Vagina (tissue), 2 donors: Measurements from ENCODE around the gene ZNF438. TPM values are rescaled to one million over a fixed set of nuclear protein-coding genes. Genes with fewer than 3 reads are reported as not detected.

Experiments used
- DNase-seq, 2 donors: peaks; one replicate each; pipeline ENCODE4 v3.0.0-alpha.2; 2017; ENCODE audit errors: extremely low spot score in 2 of 2
- H3K27ac ChIP-seq: fragments of 200-600 bp; sonication (generic); one replicate; pipeline ENCODE4 v1.5.1; 2019
- H3K27me3 ChIP-seq: fragments of 200-600 bp; sonication (generic); one replicate; pipeline ENCODE4 v1.5.1; 2019
- H3K36me3 ChIP-seq, 2 donors: fragments of 200-600 bp; sonication (generic); one replicate each; pipeline ENCODE4 v1.5.1; 2017 to 2019
- H3K4me1 ChIP-seq: fragments of 200-600 bp; sonication (generic); one replicate; pipeline ENCODE4 v1.5.1; 2019
- H3K4me3 ChIP-seq, 2 donors: fragments of 200-600 bp; sonication (generic); 1 replicate in 1 of 2; 2 replicates in 1 of 2; pipeline ENCODE4 v1.5.1; 2016 to 2019
- H3K9me3 ChIP-seq: fragments of 200-600 bp; sonication (generic); one replicate; pipeline ENCODE4 v1.5.1; 2019
- POLR2A ChIP-seq, 2 donors: fragments of 450-650 bp; IDR thresholded peaks; one replicate each; pipeline ENCODE4 v1.6.1; 2017; ENCODE audit warnings: antibody characterized with exemption in 2 of 2, mild to moderate bottlenecking in 2 of 2, moderate library complexity in 2 of 2
- POLR2AphosphoS5 ChIP-seq, 2 donors: sonication (generic); formaldehyde crosslinking; IDR thresholded peaks; one replicate each; pipeline ENCODE4 v1.9.0; 2017; ENCODE audit warnings: antibody characterized with exemption in 2 of 2, mild to moderate bottlenecking in 2 of 2, low read depth in 1 of 2; ENCODE audit not compliant: insufficient read depth in 1 of 2
- intact Hi-C: fragments of 100-400 bp; cut with DNase I; formaldehyde crosslinking; loops from one replicate; pipeline ENCODE4 v1.15.1; 2023
- total RNA-seq: library from RNA; depleted of rRNA; stranded (reverse); fragments of >200 nt; gene quantifications from one replicate; pipeline ENCODE4 v1.2.3, GENCODE V29; 2016
- TF ChIP-seq, protein P1 (sequence below), 3 experiments: fragments of 450-650 bp in 2 of 3; fragments of 200-600 bp in 1 of 3; sonication (generic) in 1 of 3; IDR thresholded peaks; one replicate each; pipeline ENCODE4 v1.5.1; 2017 to 2019; ENCODE audit warnings: antibody characterized with exemption in 3 of 3, mild to moderate bottlenecking in 2 of 3, moderate library complexity in 2 of 3

ZNF438 gene
- total RNA-seq, 1 donor from 2014 or later, result 11.8 TPM

- intact Hi-C loops, result no loop called here
- H3K36me3 ChIP-seq, result no peaks in the 10 kb centered on the region
- H3K9me3 ChIP-seq, result no peaks in the 10 kb centered on the region
- no peak overlapping the region for H3K4me3 ChIP-seq
- TF ChIP-seq, protein P1, sequence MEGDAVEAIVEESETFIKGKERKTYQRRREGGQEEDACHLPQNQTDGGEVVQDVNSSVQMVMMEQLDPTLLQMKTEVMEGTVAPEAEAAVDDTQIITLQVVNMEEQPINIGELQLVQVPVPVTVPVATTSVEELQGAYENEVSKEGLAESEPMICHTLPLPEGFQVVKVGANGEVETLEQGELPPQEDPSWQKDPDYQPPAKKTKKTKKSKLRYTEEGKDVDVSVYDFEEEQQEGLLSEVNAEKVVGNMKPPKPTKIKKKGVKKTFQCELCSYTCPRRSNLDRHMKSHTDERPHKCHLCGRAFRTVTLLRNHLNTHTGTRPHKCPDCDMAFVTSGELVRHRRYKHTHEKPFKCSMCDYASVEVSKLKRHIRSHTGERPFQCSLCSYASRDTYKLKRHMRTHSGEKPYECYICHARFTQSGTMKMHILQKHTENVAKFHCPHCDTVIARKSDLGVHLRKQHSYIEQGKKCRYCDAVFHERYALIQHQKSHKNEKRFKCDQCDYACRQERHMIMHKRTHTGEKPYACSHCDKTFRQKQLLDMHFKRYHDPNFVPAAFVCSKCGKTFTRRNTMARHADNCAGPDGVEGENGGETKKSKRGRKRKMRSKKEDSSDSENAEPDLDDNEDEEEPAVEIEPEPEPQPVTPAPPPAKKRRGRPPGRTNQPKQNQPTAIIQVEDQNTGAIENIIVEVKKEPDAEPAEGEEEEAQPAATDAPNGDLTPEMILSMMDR (IDR thresholded peaks at IDR 0.05), result no peak
- TF ChIP-seq POLR2A (IDR thresholded peaks at IDR 0.05) (no peak), POLR2AphosphoS5 (IDR thresholded peaks at IDR 0.05; ENCODE audit: insufficient read depth in 1 of 2, low read depth in 1 of 2) (no peak)
- no peaks in the 10 kb centered on the region for H3K27me3 ChIP-seq
- DNase-seq, result no peak
- H3K27ac ChIP-seq, result peak overlapping the region; percentile 31
- H3K4me1 ChIP-seq, result peaks cover 44% of the 10 kb centered on the region
Measured at GRCh38 chr10:30834153-30834552, 197.5 kb downstream of the ZNF438 start.

DNA sequence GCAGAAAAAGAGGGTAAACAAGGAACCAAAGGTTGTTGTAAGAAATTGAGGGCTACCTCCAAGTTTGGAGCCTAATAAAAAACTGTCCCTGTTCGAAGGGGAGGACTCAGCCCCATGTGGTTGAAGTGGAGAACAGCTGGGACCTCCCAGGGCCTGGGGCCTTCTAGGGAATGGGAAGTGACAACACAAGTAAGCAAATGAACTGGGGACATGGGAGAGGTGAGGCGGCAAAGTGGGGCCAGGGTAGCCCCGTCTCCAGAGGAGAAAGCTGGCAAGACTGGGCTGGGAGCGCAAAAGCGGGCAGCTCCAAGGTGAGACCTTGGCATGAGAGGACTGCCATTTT lies 198.1 kb downstream of the ZNF438 start:
- H3K27me3 ChIP-seq, result no peaks in the 10 kb centered on the region
- H3K9me3 ChIP-seq, result no peaks in the 10 kb centered on the region
- H3K36me3 ChIP-seq, result no peaks in the 10 kb centered on the region
- H3K4me1 ChIP-seq, result peaks cover 44% of the 10 kb centered on the region
- H3K4me3 ChIP-seq, result no peak overlapping the region
- TF ChIP-seq POLR2A (IDR thresholded peaks at IDR 0.05) (no peak), POLR2AphosphoS5 (IDR thresholded peaks at IDR 0.05; ENCODE audit: insufficient read depth in 1 of 2, low read depth in 1 of 2) (no peak)
- TF ChIP-seq, protein P1 (IDR thresholded peaks at IDR 0.05), result no peak
- no peak for DNase-seq
- peak overlapping the region; percentile 31 for H3K27ac ChIP-seq
- intact Hi-C loops, result no loop called here

- intact Hi-C loops, result no loop called here
- no peak for DNase-seq
- Histone ChIP-seq H3K27me3 (no peaks in the 10 kb centered on the region), H3K4me3 (no peak overlapping the region), H3K9me3 (no peaks in the 10 kb centered on the region), H3K36me3 (no peaks in the 10 kb centered on the region), H3K27ac (peak overlapping the region; percentile 31), H3K4me1 (peaks cover 50% of the 10 kb centered on the region)
- TF ChIP-seq, protein P1 (IDR thresholded peaks at IDR 0.05), result no peak
- TF ChIP-seq POLR2A (IDR thresholded peaks at IDR 0.05), result no peak
- no peak for TF ChIP-seq POLR2AphosphoS5 (IDR thresholded peaks at IDR 0.05; ENCODE audit: insufficient read depth in 1 of 2, low read depth in 1 of 2)
Measured at GRCh38 chr10:30832749-30833627, 198.7 kb downstream of the ZNF438 start.

DNA sequence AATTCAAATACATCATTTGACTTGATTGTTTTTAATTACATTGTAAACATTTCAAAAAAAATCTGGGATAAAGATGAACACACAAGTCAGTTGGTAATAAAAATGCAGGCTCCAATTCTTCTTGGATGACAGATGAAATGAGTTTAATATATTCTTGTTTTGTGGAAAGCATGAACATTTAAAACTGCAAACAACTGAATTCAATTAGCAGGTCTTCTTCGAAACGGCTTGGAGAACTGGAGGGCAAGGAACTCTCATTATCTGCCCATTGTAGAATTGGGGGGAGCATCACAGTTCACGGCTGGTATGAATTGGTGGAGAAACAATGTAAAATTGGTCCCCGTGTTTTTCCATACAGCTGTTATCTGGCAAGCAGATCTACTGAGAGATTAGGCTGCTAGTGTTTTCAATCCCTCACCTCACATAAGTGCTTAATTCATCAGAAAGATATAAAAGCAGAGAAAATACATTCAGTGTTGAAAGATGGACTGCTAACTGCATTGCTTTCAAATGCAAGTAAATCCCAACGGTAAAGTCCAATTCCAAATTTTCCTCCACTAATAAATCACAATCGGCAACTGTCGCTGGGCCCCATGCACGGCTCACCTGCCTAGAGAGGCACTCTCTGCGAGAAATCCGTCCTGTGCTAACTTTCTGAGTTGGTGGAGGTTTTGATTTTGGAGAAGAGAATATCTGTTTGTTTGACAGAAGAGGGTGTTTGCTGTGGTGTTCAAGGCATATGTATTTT lies 199.5 kb downstream of the ZNF438 start:
- Histone ChIP-seq H3K36me3 (no peaks in the 10 kb centered on the region), H3K9me3 (no peaks in the 10 kb centered on the region), H3K4me1 (peaks cover 58% of the 10 kb centered on the region), H3K27me3 (no peaks in the 10 kb centered on the region), H3K4me3 (no peak overlapping the region), H3K27ac (peak overlapping the region; percentile 49)
- TF ChIP-seq POLR2A (IDR thresholded peaks at IDR 0.05), result no peak
- TF ChIP-seq, protein P1 (IDR thresholded peaks at IDR 0.05), result no peak
- no peak for TF ChIP-seq POLR2AphosphoS5 (IDR thresholded peaks at IDR 0.05; ENCODE audit: insufficient read depth in 1 of 2, low read depth in 1 of 2)
- intact Hi-C loops, result no loop called here
- no peak for DNase-seq
